GM12891 (cell line): ENCODE data around the gene CST11.

Experiments used
- POLR2A ChIP-seq: IDR thresholded peaks from 2 replicates; pipeline ENCODE4 v1.6.1; 2011; ENCODE audit warnings: low read depth, low read length, control low read depth
- POLR2AphosphoS5 ChIP-seq: IDR thresholded peaks from 2 replicates; pipeline ENCODE4 v1.6.1; 2011; ENCODE audit warnings: low read depth, low read length, control low read depth
- POU2F2 ChIP-seq: IDR thresholded peaks from 2 replicates; pipeline ENCODE4 v1.6.1; 2011; ENCODE audit warnings: low read depth, mild to moderate bottlenecking, control low read depth, low read length, moderate library complexity
- SPI1 ChIP-seq: IDR thresholded peaks from 2 replicates; pipeline ENCODE4 v1.6.1; 2011; ENCODE audit warnings: low read depth, low read length, control low read depth
- TAF1 ChIP-seq: IDR thresholded peaks from 2 replicates; pipeline ENCODE4 v1.6.1; 2011; ENCODE audit warnings: low read depth, low read length, control low read depth

DNA sequence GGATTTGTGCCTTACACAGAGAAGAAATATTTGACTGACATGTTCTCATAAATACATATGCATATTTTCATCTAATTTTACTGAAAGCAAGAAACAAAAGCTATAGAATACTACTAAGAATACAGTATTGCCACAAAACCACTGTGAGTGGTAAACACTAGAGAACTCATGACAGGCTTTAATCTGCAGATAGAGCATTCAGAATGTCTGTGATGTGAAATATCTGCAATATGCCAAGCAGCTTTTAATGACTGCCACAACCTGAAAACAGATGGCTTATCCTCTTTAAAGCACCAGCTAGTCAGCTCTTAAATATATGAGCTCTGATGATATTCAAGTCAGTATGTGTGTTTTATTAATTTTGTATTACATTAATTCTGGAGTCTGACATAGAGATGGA is 34.8 kb downstream of the CST11 start:
- TF ChIP-seq POLR2A (no peak), POLR2AphosphoS5 (no peak), TAF1 (no peak), POU2F2 (no peak), SPI1 (no peak)
